ENCODE results near the gene LRIF1.

- TF ChIP-seq CTCF (conservative IDR thresholded peaks at IDR 0.05): no peak
- no peak for TF ChIP-seq ZFX (IDR thresholded peaks at IDR 0.05)
These were observed 41.8 kb downstream of the LRIF1 start for GRCh38 chr1:110921953-110922352.

Measured in C4-2B (cell line).